Left renal pelvis (tissue), 4 donors: ENCODE measurements around the gene HSD17B3. TPM values are rescaled to one million over a fixed set of nuclear protein-coding genes. Genes with fewer than 3 reads are reported as not detected.
A peak's percentile ranks its signal among the peaks of the same experiment; 100 is the strongest.
"Not testable (repeated sequence)": the region's sequence is repeated elsewhere in the genome, so short reads cannot be mapped to it uniquely, and the experiment has no call there.

ENCODE experiments used
- DNase-seq, 4 donors: peaks; one replicate each; pipeline ENCODE4 v3.0.0-alpha.2; 2013; ENCODE audit warnings: low read depth in 4 of 4, low spot score in 3 of 4
- polyA plus RNA-seq, 4 donors: library from polyadenylated mRNA; unstranded; fragments of 120-200 nt; gene quantifications; one replicate each; pipeline ENCODE4 v1.2.1, GENCODE V29; 2013; ENCODE audit not compliant: insufficient read length in 4 of 4

Gene HSD17B3
- 1 to 10 TPM in 1 of 4 donors, under 1 TPM in 3; 0.25 to 1.5 (median 0.80) TPM for polyA plus RNA-seq

GRCh38 chr9:96302021-96302420 lies at the start of gene HSD17B3:
HSD17B3 (minus strand) TSS chr9:96302176; CDS start chr9:96302104, 72 bp downstream.
- DNase-seq: no peak

- no peak for DNase-seq
Observed at GRCh38 chr9:96350866-96351265, 48.9 kb upstream of the HSD17B3 start.

- no peak for DNase-seq
Observed at GRCh38 chr9:96348261-96348660, 46.3 kb upstream of the HSD17B3 start.

- no peak for DNase-seq
Observed at GRCh38 chr9:96345551-96345950, 43.6 kb upstream of the HSD17B3 start.

DNA sequence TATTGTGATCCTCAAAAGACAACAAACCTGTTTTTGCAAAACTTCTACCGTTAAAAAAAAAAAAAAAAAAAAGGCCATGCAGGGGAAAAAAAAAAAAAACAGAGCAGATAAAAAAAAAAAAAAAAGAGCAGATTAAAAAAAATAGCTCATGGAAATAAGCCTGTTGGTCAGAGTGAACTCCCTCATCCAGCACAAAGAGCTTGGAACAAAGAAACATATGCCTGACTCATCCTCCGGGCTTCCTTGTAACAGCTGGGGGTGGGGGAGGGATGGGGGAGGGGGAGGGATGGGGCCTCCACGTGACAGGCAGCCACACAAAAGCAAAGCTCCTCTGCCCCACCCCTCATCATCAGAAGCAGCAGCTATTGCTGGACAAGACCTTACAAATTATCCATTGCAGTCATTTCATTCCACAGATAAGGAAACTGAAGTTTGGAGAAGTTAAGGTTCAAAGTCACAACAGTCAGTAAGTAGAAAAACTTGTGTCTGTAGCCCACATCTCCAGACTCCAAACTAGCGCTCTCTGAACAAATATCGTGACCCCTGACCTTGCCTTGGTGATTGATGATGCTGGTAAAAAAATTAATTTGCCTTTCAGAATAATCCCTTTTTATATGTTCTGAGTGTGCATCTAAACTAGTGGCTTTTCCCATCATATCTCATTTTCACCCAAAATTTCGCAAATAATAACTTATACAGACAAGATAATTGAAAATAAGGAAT lies 42.6 kb upstream of the HSD17B3 start:
- no peak for DNase-seq

- no peak for DNase-seq
Observed at GRCh38 chr9:96343515-96344360, 41.8 kb upstream of the HSD17B3 start.

GRCh38 chr9:96342571-96343245 lies 40.7 kb upstream of the HSD17B3 start:
- DNase-seq: peak in 1 of 4 donors; percentile 24

DNA sequence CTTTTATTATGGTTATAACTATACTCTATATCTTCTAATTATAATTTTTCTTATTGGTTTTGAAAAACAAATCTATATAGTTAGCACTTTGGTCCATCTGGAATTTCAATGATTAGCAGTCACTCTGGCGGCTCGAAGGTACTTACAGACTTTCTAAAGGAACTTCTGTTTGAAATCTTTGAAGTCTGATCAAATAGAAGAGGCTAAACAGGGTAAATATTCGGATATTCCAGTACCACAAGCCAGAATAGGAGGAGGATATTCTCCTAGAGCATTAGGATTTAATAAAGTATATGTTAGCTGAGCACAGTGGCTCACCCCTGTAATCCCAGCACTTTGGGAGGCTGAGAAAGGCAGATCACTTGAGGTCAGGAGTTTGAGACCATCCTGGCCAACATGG lies 38.7 kb upstream of the HSD17B3 start:
- no peak for DNase-seq

DNA sequence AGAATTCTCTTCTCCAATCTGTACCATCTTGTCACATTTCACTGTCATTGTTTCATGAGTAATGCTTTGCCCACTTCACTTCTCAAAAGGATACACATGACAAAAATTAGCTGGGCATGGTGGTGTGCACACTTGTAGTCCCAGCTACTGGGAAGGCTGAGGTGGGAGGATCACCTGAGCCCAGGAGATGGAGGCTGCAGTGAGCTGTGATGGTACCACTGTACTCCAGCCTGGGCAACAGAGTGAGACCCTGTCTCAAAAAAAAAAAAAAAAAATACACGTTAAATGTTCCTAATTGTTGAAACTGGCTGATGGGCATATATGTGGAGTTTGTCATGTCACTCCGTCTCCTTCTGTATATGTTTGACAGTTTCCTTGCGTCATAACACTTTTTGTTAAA lies 36.3 kb upstream of the HSD17B3 start:
- DNase-seq: no peak

DNA sequence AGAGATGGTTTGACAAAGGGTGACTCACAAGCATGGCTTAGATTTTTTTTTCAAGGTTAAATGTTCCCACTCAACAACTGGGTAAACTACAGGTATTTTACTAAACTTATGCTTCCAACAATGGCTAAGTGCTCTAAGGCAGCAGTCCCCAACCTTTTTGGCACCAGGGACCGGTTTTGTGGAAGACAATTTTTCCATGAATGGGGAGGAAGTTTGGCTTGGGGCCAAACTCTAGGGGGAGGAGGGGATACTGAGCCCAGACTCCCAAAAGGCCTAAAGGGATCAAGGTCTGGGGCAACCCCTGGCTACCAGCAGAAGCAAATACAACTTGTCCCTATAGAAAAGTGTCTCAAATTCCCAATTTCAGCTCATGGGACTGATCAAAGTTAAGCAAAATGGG lies 32.0 kb upstream of the HSD17B3 start:
- no peak for DNase-seq

DNA sequence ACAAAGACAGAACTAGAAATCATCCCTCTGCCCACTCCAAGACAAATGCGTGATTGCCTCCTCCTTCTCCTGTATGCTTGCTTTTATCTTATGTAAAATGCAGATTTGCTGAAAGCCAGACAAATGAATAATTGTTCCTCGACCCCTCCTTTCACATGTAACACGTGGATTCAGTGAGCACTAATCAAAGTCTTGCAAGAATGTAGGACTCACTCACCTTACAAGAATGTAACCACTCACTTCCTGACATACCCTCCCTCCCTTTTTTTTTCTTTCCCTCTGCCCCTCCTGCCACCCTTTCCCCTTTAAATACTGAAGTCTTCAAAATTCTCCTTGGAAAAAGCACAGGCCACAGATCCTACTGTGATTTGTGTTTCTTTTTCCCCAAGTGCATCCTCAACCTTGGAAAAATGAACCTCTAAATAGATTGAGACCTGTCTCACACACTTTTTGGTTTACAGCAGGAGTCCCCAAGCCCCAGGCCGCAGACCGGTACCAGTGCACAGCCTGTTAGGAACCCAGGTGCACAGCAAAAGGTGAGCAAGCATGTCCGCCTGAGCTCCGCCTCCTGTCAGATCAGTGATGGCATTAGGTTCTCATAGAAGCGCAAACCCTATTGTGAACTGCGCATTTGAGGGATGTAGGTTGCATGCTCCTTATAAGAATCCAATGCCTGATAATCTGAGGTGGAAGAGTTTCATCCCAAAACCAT lies 29.4 kb upstream of the HSD17B3 start:
- no peak for DNase-seq

DNA sequence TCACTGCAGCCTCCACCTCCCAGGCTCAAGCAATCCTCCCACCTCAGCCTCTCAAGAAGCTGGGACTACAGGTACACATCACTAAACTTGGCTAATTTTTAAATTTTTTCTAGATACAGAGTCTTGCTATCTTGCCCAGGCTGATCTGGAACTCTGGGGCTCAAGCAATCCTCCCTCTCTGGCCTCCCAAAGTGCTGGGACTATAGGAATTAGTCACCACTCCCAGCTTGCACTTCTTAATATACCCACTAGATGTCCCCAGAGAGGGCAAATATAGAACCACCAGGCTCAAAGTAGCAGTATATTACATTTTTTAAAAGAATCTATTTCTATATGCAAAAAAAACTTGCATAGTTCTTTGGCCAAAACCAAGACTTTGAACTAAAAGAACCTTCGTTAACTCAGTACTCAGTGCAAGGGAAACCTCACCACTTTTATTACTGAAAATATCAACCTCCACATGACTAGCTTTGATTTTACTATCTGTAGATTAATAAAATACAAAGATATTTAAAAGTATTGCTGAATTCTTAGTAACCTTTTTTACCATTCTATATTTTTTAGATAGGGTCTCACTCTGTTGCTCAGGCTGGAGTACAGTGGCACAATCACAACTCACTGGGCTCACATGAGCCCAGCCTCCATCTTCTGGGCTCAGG lies 25.8 kb upstream of the HSD17B3 start:
- peak in 1 of 4 donors; percentile 34 for DNase-seq

GRCh38 chr9:96323169-96323568 lies 21.2 kb upstream of the HSD17B3 start:
- no peak for DNase-seq

- not testable (repeated sequence) for DNase-seq
Observed at GRCh38 chr9:96322736-96323135, 20.8 kb upstream of the HSD17B3 start.

- not testable (repeated sequence) for DNase-seq
Observed at GRCh38 chr9:96322210-96322609, 20.2 kb upstream of the HSD17B3 start.

DNA sequence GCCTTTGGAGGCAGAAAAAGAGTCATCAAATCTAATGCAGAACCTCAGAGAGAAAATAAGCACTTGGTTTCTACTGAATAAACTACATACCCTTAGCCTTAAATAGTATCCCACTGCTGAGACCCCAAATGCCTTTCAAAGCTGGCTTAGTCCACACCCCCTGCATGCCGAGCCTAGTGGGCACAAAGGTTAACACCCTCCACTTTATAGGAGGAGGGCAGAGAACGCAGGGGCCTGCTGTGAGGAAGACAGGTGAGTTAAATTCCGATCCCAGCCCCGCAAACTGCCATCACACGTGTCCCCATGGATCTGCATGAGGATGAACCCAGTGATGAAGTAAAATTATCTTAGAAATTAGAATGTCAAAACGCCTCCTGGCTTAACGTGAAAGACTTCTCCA lies 19.5 kb upstream of the HSD17B3 start:
- DNase-seq: no peak

GRCh38 chr9:96320749-96321280 lies 18.8 kb upstream of the HSD17B3 start:
- no peak for DNase-seq

DNA sequence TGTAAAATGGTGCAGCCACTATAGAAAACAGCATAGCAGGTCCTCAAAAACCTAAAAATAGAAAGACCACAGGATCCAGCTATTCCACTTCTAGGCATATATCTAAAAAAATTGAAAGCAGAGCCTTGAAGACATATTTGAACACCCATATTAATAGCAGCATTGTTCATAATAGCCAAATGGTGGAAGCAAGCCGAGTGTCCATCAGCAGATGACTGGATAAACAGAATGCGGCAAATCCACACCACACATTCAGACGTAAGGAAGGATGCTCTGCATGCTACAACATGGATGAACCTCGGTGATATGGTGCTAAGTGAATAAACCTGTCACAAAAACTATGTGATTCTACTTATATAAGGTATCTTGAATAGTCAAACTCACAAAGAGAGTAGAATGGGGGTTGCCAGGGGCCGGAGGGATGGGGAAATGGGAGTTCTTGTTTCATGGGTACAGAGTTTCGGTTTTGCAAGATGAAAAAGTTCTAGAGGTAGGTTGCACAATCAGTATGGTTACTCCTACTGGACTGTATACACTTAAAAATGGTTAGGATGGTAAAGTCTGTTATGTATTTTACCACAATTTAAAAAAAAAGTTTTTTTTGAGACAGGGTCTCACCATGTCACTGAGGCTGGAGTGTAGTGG lies 17.1 kb upstream of the HSD17B3 start:
- no peak for DNase-seq

DNA sequence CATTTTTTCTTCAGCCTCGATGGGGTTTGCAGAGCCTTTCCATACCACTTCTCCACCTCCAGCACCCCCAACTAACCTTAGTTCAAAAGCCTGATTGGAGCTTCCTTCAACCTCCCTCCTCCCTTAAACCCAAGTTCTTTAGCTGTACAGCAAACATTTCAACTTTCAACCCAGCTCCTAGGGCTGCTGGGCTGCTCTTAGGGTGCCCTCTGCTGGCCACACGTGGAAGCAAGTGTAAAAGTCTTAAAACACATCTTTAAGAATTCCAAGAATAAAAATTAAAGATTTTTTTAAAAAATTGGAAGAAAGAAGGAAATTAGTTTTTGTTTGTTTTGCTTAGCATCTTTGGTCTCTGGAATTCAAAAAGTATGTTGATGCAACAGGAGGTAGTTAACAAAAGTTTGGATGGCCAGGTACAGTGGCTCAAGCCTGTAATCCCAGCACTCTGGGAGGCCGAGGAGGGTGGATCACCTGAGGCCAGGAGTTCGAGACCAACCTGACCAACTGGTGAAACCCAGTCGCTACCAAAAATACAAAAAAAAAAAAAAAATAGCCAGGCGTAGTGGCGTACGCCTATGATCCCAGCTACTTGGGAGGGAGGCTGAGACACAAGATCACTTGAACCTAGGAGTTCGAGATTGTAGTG lies 15.5 kb upstream of the HSD17B3 start:
- peak; percentile 36 to 44 (median 40) for DNase-seq
